SU-DHL-6 (cell line): ENCODE results near the gene RNF220.

Experiments used
- H2AFZ ChIP-seq: fragments of 200-600 bp; sonication (generic); 2 replicates; pipeline ENCODE4 v1.6.1; 2014; ENCODE audit warnings: low read depth, mild to moderate bottlenecking, moderate library complexity, mixed read lengths, antibody characterized with exemption, low read length; ENCODE audit not compliant: severe bottlenecking
- H3F3A ChIP-seq: fragments of 200-600 bp; shearing (Covaris generic); 2 replicates; pipeline ENCODE4 v1.6.0; 2016; ENCODE audit warnings: antibody characterized with exemption, mild to moderate bottlenecking; ENCODE audit not compliant: insufficient read depth
- H3K27ac ChIP-seq: fragments of 200-600 bp; sonication (generic); 2 replicates; pipeline ENCODE4 v1.5.1; 2016; ENCODE audit warnings: low read depth, mild to moderate bottlenecking, low read length, moderate library complexity, mixed read lengths
- H3K27me3 ChIP-seq: fragments of 200-600 bp; sonication (generic), shearing (Covaris generic); 2 replicates; pipeline ENCODE4 v1.6.0; 2014; ENCODE audit warnings: mild to moderate bottlenecking, low read length
- H3K36me3 ChIP-seq: fragments of 200-600 bp; sonication (generic); 2 replicates; pipeline ENCODE4 v1.6.1; 2014; ENCODE audit warnings: mild to moderate bottlenecking, low read length, mixed read lengths
- H3K4me2 ChIP-seq: fragments of 300-600, 200-600 bp; shearing (Covaris generic), sonication (generic); 2 replicates; pipeline ENCODE4 v1.6.0; 2014; ENCODE audit warnings: low read length, low read depth, mild to moderate bottlenecking; ENCODE audit not compliant: poor library complexity, severe bottlenecking
- H3K4me3 ChIP-seq: fragments of 200-600 bp; sonication (generic); 2 replicates; pipeline ENCODE4 v1.5.1; 2014; ENCODE audit warnings: antibody characterized with exemption, low read length, mild to moderate bottlenecking, mixed read lengths; ENCODE audit not compliant: insufficient read depth, poor library complexity, severe bottlenecking
- H3K79me2 ChIP-seq: fragments of 200-600 bp; sonication (generic); 2 replicates; pipeline ENCODE4 v1.6.1; 2014; ENCODE audit warnings: mild to moderate bottlenecking, low read length, moderate library complexity; ENCODE audit not compliant: insufficient read depth
- H3K9ac ChIP-seq: fragments of 200-600 bp; sonication (generic); 2 replicates; pipeline ENCODE4 v1.7.0; 2014; ENCODE audit warnings: mild to moderate bottlenecking, low read length
- H3K9me2 ChIP-seq: fragments of 200-600 bp; sonication (generic); replicated peaks from 2 replicates; pipeline ENCODE4 v1.6.1; 2014; ENCODE audit warnings: low read length; ENCODE audit not compliant: insufficient read depth
- H3K9me3 ChIP-seq: fragments of 200-600 bp; sonication (generic); 2 replicates; pipeline ENCODE4 v1.6.1; 2014; ENCODE audit warnings: low read length, mixed read lengths; ENCODE audit not compliant: insufficient read depth
- H4K20me1 ChIP-seq: fragments of 200-600 bp; sonication (generic); 2 replicates; pipeline ENCODE4 v1.6.1; 2014; ENCODE audit warnings: low read depth, mild to moderate bottlenecking, antibody characterized with exemption, low read length, moderate library complexity, mixed read lengths
- CTCF ChIP-seq: fragments of 200-600 bp; sonication (generic); IDR thresholded peaks from one replicate; pipeline ENCODE4 v1.5.1; 2017; ENCODE audit warnings: antibody characterized with exemption, mild to moderate bottlenecking, low read length, moderate library complexity; ENCODE audit not compliant: insufficient read depth, poor library complexity, severe bottlenecking
- EZH2phosphoT487 ChIP-seq: fragments of 200-600 bp; sonication (generic), shearing (Covaris generic); conservative IDR thresholded peaks from 2 replicates; pipeline ENCODE4 v1.6.1; 2018; ENCODE audit warnings: mild to moderate bottlenecking, antibody characterized with exemption, low read length, moderate library complexity, mixed read lengths

The RNF220 gene

DNA sequence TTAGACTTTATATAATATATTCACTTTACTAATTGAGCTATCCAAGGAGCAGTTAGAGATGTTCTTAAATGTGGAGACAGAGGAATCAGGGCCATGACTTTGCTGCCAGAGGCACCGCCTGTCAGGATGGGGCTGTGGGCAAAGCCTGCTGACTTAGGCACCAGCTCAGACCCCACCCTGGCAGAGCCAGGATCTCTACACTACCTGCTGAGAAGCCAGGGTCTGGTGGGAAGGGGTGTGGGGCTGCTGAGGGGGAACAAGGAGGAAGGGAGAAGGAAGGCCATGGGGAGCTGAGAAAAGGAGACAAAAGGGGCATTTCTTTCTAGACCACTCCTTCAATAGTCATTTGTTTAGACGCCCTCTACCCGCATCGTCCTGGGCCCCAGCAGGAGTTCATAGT, 164.4 kb downstream of the RNF220 start:
- H4K20me1 ChIP-seq, result no peaks in the 10 kb centered on the region
- H3K9ac ChIP-seq, result no peak overlapping the region
- H3K4me3 ChIP-seq, result no peak overlapping the region
- H3K4me2 ChIP-seq, result no peak overlapping the region
- H3K27ac ChIP-seq, result no peak overlapping the region
- H3K27me3 ChIP-seq, result no peaks in the 10 kb centered on the region
- H3F3A ChIP-seq, result no peaks in the 10 kb centered on the region
- H3K79me2 ChIP-seq, result no peaks in the 10 kb centered on the region
- H3K9me3 ChIP-seq, result no peaks in the 10 kb centered on the region
- no peaks in the 10 kb centered on the region for H3K36me3 ChIP-seq
- H2AFZ ChIP-seq, result no peak overlapping the region
- no peaks in the 10 kb centered on the region for H3K9me2 ChIP-seq
- TF ChIP-seq EZH2phosphoT487, result no peak
- TF ChIP-seq CTCF, result no peak

DNA sequence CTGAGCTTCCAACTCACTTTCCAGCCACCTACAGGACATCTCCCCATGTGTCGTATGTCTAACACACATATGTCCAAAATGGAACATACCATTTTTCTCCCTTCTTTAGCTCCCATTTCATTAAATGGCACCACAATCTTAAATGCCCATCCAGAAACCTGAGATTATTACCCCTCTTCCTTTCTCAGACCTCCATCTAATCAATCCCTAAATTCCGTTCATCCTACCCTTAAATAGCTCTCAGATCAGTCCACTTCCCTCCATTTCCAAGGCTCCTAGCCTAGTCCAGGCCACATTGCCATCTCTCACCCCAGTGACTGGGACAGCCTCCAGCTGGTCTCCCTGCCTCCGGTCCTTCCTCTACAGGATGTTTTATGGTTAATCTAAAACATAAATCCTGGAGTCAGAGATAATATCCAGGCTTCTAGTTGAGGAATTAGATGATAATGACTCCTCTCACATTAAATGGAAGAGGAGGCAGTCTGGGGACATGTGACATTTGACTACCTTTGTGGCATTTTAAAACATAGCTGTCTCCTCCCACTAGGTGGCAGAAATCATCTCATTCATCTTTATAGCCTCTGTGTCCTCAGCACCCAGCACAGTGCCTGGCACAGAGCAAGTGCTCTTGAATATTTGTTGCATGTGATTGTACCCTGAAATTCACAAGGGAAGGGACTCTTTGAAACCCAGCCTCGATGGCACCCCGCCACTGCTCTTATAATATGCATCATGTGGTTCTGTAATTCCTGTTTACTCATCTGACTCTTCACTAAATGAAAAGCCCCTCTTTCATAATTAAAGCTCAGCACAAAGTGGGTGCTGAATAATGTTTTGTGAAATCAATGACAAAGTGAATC, 166.9 kb downstream of the RNF220 start:
- Histone ChIP-seq H3K27me3 (no peaks in the 10 kb centered on the region), H2AFZ (no peak overlapping the region), H3K4me3 (no peak overlapping the region), H3F3A (no peaks in the 10 kb centered on the region), H3K27ac (no peak overlapping the region), H3K9me2 (no peaks in the 10 kb centered on the region), H3K79me2 (no peaks in the 10 kb centered on the region), H3K9me3 (no peaks in the 10 kb centered on the region), H3K9ac (no peak overlapping the region), H4K20me1 (no peaks in the 10 kb centered on the region), H3K4me2 (no peak overlapping the region), H3K36me3 (no peaks in the 10 kb centered on the region)
- TF ChIP-seq CTCF (peak; percentile 49), EZH2phosphoT487 (no peak)

DNA sequence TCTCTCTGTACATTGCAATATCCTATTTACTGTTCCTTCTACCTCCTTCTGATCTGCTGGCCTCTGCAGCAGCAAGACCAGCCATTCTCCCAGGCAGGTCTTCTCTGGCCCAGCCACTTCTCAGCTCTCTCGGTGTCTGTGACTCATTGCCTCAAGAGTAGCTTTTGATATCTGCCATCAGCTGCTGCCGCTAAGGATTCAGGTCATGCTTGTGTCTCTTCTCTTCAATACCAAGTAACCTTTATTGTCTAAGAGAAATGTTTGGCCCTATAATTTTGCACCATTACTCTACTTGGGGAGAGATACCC, 167.5 kb downstream of the RNF220 start:
- no peak overlapping the region for H2AFZ ChIP-seq
- no peak for TF ChIP-seq EZH2phosphoT487
- no peak for TF ChIP-seq CTCF

More for the DNA sequence above, 167.5 kb downstream of the RNF220 start:
- H3K36me3 ChIP-seq, result no peaks in the 10 kb centered on the region
- no peaks in the 10 kb centered on the region for H3K27me3 ChIP-seq
- no peaks in the 10 kb centered on the region for H4K20me1 ChIP-seq
- no peaks in the 10 kb centered on the region for H3K9me3 ChIP-seq
- no peaks in the 10 kb centered on the region for H3K9me2 ChIP-seq
- no peaks in the 10 kb centered on the region for H3F3A ChIP-seq
- H3K79me2 ChIP-seq, result no peaks in the 10 kb centered on the region
- no peak overlapping the region for H3K9ac ChIP-seq
- H3K4me2 ChIP-seq, result no peak overlapping the region
- no peak overlapping the region for H3K4me3 ChIP-seq
- no peak overlapping the region for H3K27ac ChIP-seq
